Endothelial cell (in vitro differentiated cells): ENCODE measurements around the gene PEBP1. TPM values are rescaled to one million over a fixed set of nuclear protein-coding genes. Genes with fewer than 3 reads are reported as not detected.
A peak's percentile ranks its signal among the peaks of the same experiment; 100 is the strongest.

Experiments
- DNase-seq: peaks from one replicate; pipeline ENCODE4 v3.0.0; 2021; ENCODE audit warnings: low spot score
- H3K27ac Mint-ChIP-seq: one replicate; pipeline ENCODE4 v1.8.0; 2021; ENCODE audit warnings: mixed read lengths, inconsistent platforms; ENCODE audit not compliant: unreplicated experiment
- H3K27me3 Mint-ChIP-seq: one replicate; pipeline ENCODE4 v1.8.0; 2021; ENCODE audit warnings: mild to moderate bottlenecking, moderate library complexity, mixed read lengths, inconsistent platforms; ENCODE audit not compliant: unreplicated experiment
- H3K36me3 Mint-ChIP-seq: one replicate; pipeline ENCODE4 v1.8.0; 2021; ENCODE audit warnings: mild to moderate bottlenecking, low read depth, mixed read lengths, inconsistent platforms; ENCODE audit not compliant: unreplicated experiment
- H3K4me1 Mint-ChIP-seq: one replicate; pipeline ENCODE4 v1.8.0; 2021; ENCODE audit warnings: mild to moderate bottlenecking, mixed read lengths, inconsistent platforms; ENCODE audit not compliant: unreplicated experiment
- H3K4me3 Mint-ChIP-seq: one replicate; pipeline ENCODE4 v1.8.0; 2021; ENCODE audit warnings: mild to moderate bottlenecking, mixed read lengths, inconsistent platforms; ENCODE audit not compliant: unreplicated experiment
- H3K9me3 Mint-ChIP-seq: one replicate; pipeline ENCODE4 v1.8.0; 2021; ENCODE audit warnings: mixed read lengths, inconsistent platforms; ENCODE audit not compliant: unreplicated experiment
- total RNA-seq: library from RNA; stranded (reverse); fragmentation: NEBNext Ultra II Directional; extraction: Animal tissue kit (Norgen Biotek cat#: 25700); gene quantifications from one replicate; pipeline ENCODE4 v1.2.1, GENCODE V29; 2021; ENCODE audit not compliant: unreplicated experiment
- TF ChIP-seq, protein P1 (sequence below): fragments of 200-600 bp; sonication (generic); IDR thresholded peaks from one replicate; pipeline ENCODE4 v1.5.0; 2021; ENCODE audit warnings: antibody characterized with exemption; ENCODE audit not compliant: unreplicated experiment

PEBP1 gene
- total RNA-seq, 1 donor from 2014 or later: 138 TPM

DNA sequence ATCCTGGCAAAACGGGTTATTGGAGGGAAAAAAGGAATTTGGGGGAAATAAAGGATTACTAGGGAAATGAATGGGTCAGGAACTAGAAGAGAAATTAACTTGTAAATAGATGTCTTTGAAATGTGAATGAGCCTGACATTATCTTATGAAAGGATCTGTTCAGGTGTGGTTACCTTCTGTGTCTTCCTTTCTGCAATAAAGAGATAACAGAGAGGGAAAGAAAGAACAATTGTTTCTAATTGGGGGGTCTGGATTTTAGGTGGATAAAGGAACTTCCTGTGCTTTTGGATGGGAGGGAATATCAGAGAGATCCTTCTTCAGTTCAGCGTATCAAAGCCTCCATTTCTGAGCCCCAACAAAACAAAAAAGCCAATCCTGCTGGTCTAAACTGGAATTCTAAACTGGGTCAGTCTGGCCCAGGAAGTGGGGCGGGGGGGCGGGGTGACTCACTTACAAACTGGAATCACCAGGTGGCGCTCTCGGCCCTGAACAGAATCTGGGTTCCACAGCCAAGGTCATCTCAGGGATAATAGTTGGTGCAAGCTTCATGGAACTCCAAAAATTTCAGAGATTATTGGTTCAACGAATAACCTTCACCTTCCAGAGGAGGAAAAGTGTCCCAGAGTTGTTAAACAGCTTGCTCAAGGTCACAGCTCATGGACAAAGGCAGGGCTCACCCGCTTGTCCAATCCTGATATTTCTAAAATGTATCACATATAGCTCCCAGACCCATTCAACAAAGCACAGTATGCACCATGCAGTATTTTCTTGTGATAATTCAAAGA is 15.2 kb upstream of the PEBP1 start:
- H3K4me1 Mint-ChIP-seq: peaks cover 11% of the 10 kb centered on the region
- H3K36me3 Mint-ChIP-seq: peaks cover 6% of the 10 kb centered on the region
- H3K27ac Mint-ChIP-seq: peak overlapping the region; percentile 90
- peaks cover 7% of the 10 kb centered on the region for H3K27me3 Mint-ChIP-seq
- no peaks in the 10 kb centered on the region for H3K9me3 Mint-ChIP-seq
- no peak overlapping the region for H3K4me3 Mint-ChIP-seq
- peak; percentile 79 for DNase-seq
- TF ChIP-seq, protein P1, sequence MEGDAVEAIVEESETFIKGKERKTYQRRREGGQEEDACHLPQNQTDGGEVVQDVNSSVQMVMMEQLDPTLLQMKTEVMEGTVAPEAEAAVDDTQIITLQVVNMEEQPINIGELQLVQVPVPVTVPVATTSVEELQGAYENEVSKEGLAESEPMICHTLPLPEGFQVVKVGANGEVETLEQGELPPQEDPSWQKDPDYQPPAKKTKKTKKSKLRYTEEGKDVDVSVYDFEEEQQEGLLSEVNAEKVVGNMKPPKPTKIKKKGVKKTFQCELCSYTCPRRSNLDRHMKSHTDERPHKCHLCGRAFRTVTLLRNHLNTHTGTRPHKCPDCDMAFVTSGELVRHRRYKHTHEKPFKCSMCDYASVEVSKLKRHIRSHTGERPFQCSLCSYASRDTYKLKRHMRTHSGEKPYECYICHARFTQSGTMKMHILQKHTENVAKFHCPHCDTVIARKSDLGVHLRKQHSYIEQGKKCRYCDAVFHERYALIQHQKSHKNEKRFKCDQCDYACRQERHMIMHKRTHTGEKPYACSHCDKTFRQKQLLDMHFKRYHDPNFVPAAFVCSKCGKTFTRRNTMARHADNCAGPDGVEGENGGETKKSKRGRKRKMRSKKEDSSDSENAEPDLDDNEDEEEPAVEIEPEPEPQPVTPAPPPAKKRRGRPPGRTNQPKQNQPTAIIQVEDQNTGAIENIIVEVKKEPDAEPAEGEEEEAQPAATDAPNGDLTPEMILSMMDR: peak; percentile 73

DNA sequence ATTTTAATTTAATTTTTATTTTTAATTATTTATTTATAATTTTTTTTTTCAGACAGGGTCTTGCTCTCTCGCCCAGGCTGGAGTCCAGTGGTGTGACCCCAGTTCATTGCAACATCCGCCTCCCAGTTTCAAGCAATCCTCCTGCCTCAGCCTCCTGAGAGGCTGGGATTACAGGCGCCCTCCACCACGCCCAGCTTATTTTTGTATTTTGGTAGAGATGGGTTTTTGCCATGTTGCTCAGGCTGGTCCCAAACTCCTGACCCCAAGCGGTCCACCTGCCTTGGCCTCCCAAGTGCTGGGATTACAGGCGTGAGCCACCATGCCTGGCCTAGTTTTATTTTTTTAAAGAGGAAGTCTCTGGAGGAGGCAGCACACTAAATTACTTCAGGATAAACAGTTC is 13.7 kb upstream of the PEBP1 start:
- TF ChIP-seq, protein P1: no peak
- peaks cover 11% of the 10 kb centered on the region for H3K4me1 Mint-ChIP-seq
- H3K4me3 Mint-ChIP-seq: no peak overlapping the region
- H3K36me3 Mint-ChIP-seq: no peaks in the 10 kb centered on the region
- no peak overlapping the region for H3K27ac Mint-ChIP-seq
- DNase-seq: no peak
- peaks cover 4% of the 10 kb centered on the region for H3K27me3 Mint-ChIP-seq
- no peaks in the 10 kb centered on the region for H3K9me3 Mint-ChIP-seq

DNA sequence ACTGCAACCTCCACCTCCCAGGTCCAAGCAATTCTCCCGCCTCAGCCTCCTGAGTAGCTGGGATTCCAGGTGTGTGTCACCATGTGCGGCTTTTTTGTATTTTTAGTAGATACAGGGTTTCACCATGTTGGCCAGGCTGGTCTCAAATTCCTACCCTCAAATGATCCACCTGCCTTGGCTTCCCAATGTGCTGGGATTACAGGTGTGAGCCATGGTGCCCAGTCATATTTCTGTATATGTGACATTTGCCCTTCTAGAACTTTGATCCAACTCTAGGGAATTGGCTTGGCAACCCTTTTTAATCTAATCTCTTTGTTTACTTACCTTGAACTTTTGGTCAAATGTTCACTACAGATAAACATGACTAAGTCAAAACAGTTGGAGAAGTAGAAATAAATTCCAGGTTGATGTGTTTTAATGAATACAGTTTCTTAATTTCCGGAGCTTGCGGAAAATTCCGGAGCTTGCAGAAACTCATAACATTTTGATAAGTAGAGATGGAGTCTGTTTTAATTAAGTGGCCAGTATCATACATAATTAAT is 11.5 kb upstream of the PEBP1 start:
- H3K36me3 Mint-ChIP-seq: no peaks in the 10 kb centered on the region
- H3K27ac Mint-ChIP-seq: no peak overlapping the region
- TF ChIP-seq, protein P1: no peak
- no peaks in the 10 kb centered on the region for H3K9me3 Mint-ChIP-seq
- H3K4me3 Mint-ChIP-seq: no peak overlapping the region
- no peak for DNase-seq
- H3K4me1 Mint-ChIP-seq: peaks cover 11% of the 10 kb centered on the region
- no peaks in the 10 kb centered on the region for H3K27me3 Mint-ChIP-seq

DNA sequence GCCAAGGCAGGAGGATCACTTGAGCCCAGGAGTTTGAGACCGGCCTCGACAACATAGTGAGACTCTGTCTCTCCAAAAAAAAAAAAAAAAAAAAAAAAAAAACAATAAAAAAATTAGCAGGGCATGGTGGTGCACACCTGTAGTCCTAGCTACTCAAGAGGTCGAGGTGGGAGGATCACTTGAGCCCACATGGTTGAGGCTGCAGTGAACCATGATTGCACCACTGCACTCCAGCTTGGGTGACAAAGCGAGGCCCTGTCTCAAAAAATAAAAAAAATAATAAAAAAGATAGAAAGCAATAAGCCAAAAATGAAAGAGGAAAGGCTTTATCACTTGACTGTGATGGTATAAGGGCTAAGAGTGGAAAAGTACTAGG is 10.2 kb upstream of the PEBP1 start:
- H3K27me3 Mint-ChIP-seq: no peaks in the 10 kb centered on the region
- TF ChIP-seq, protein P1: no peak
- H3K9me3 Mint-ChIP-seq: no peaks in the 10 kb centered on the region
- no peak for DNase-seq
- peaks cover 6% of the 10 kb centered on the region for H3K4me1 Mint-ChIP-seq
- H3K27ac Mint-ChIP-seq: no peak overlapping the region
- no peaks in the 10 kb centered on the region for H3K36me3 Mint-ChIP-seq
- H3K4me3 Mint-ChIP-seq: no peak overlapping the region

DNA sequence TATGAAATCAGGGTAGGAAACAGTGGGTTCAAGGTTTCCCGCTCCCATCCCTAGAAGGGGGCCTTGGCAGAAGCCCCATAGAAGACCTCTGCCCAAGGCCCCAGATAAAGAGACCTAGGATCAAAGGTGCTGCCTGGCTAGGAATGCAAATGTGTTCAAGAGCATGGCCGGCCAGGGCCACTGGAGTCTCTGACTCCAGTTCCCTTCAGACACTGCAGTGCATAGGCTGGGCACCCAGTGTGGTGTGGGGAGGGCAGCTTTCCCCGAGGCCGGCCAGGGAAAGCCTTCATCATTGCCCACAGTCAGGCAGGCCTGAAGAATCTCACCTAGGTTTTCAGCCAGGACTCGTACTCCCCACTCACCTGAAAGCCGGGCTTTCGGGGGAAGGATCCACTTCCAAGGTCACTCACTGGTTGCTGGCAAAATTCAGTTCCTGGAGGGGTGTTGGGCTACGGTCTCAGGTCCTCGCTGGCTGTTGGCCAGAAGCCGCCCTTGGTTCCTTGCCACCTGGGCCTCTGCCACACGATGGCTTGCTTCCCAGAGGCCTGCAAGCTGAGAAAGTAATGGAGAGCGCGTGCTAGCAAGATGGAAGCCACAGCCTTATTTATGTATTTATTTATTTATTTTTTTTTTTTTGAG is 9.7 kb upstream of the PEBP1 start:
- H3K4me1 Mint-ChIP-seq: peaks cover 2% of the 10 kb centered on the region
- DNase-seq: no peak
- H3K4me3 Mint-ChIP-seq: no peak overlapping the region
- H3K36me3 Mint-ChIP-seq: no peaks in the 10 kb centered on the region
- TF ChIP-seq, protein P1: no peak
- no peaks in the 10 kb centered on the region for H3K9me3 Mint-ChIP-seq
- H3K27ac Mint-ChIP-seq: no peak overlapping the region
- no peaks in the 10 kb centered on the region for H3K27me3 Mint-ChIP-seq
